Measurements from ENCODE around the gene KIF13A.

DNA sequence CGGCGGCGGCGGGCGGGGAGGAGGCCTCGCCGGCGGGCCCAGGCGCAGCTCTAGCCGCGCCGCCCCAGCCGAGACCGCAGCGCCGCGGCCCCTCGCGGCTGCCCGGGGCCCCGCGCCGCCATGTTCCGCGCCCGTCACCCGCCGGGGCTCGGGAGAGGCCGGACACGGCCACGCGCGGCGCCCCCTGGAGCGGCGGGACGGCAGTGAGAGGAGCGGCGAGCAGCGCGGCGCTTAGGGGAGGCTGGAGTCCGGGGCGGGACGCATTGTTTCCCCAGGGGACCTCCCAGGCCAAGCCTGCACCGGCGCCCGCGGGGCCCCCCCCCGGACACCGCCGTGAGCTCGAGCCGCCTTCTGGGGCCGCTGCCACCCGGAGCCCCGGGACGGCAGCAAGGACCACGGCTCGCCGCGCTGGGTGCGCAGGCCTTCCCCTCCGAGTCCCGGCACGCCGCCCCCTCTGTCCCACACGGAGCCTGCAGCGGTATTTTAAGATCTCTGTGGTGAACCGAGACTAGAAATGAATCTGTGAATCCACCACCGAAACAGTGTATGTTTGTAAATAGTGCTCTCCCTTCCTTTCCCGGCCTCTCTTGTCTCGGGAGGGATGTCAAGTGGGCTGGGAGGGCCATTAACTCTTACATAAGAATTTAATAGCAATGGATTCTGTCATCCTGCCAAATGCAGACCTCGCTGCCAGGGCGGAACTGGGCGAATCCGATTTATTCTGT is 424 bp upstream of the KIF13A start:
- TF ChIP-seq, protein P1, sequence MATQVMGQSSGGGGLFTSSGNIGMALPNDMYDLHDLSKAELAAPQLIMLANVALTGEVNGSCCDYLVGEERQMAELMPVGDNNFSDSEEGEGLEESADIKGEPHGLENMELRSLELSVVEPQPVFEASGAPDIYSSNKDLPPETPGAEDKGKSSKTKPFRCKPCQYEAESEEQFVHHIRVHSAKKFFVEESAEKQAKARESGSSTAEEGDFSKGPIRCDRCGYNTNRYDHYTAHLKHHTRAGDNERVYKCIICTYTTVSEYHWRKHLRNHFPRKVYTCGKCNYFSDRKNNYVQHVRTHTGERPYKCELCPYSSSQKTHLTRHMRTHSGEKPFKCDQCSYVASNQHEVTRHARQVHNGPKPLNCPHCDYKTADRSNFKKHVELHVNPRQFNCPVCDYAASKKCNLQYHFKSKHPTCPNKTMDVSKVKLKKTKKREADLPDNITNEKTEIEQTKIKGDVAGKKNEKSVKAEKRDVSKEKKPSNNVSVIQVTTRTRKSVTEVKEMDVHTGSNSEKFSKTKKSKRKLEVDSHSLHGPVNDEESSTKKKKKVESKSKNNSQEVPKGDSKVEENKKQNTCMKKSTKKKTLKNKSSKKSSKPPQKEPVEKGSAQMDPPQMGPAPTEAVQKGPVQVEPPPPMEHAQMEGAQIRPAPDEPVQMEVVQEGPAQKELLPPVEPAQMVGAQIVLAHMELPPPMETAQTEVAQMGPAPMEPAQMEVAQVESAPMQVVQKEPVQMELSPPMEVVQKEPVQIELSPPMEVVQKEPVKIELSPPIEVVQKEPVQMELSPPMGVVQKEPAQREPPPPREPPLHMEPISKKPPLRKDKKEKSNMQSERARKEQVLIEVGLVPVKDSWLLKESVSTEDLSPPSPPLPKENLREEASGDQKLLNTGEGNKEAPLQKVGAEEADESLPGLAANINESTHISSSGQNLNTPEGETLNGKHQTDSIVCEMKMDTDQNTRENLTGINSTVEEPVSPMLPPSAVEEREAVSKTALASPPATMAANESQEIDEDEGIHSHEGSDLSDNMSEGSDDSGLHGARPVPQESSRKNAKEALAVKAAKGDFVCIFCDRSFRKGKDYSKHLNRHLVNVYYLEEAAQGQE (IDR thresholded peaks at IDR 0.05; ENCODE audit: unreplicated experiment): no peak
- TF ChIP-seq, protein P2, sequence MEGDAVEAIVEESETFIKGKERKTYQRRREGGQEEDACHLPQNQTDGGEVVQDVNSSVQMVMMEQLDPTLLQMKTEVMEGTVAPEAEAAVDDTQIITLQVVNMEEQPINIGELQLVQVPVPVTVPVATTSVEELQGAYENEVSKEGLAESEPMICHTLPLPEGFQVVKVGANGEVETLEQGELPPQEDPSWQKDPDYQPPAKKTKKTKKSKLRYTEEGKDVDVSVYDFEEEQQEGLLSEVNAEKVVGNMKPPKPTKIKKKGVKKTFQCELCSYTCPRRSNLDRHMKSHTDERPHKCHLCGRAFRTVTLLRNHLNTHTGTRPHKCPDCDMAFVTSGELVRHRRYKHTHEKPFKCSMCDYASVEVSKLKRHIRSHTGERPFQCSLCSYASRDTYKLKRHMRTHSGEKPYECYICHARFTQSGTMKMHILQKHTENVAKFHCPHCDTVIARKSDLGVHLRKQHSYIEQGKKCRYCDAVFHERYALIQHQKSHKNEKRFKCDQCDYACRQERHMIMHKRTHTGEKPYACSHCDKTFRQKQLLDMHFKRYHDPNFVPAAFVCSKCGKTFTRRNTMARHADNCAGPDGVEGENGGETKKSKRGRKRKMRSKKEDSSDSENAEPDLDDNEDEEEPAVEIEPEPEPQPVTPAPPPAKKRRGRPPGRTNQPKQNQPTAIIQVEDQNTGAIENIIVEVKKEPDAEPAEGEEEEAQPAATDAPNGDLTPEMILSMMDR (conservative IDR thresholded peaks at IDR 0.05; ENCODE audit: low read depth in 2 of 2): no peak
- TF ChIP-seq POLR2AphosphoS5 (IDR thresholded peaks at IDR 0.05; ENCODE audit: low read depth) (peak; percentile 22; the same call in 1 of the 2 replicates), ZNF331 (CRISPR knock-in tag; IDR thresholded peaks at IDR 0.05; ENCODE audit: low read depth) (no peak), EZH2 (IDR thresholded peaks at IDR 0.05; ENCODE audit: low read depth, unreplicated experiment) (no peak)

Measured in GM23338 (cell line).